ENCODE measurements around the gene ABCA2. TPM values are rescaled to one million over a fixed set of nuclear protein-coding genes. Genes with fewer than 3 reads are reported as not detected.

ABCA2 gene
- total and polyA plus RNA-seq, 9 of the 15 experiments (the other 6 are each of a cell fraction or from before 2014, with no cell fraction given) = 0.69 to 16.3 (median 6.1) TPM; not detected in 2

DNA sequence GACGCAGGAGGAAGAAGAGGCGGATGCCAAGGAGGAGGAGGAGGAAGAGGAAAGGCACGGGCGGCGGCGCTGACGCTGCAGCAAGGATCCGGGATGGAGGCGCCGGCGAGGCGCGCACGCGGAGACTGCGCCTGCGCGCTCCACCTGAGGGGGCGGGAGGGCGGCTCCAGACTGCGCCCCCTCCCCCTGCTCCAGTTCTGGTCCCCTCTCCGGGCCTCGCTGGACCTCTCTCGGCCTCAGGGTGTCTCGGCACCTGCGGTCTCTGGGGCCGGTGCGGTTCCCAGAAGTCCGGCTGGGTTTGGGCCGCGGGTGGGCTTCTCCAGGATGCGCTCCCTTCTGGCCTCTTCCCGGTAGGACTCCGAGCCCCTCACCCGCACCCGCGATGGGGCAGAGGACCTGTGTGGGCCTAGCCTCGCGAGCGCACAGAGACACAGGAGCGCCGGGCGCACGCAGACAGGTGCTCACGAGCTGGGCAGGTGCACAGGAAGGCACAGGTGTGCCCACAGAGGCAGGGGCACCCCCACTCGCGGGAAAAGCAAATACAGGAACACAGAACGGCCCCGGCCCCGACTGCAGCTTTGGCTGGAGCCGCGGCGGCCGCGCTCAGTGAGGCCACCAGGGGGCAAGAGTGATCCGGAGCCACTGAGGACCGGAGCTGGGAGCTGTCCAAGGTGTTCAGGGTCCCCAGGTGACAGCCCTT is 18.2 kb upstream of the ABCA2 start, which contains the start of gene NPDC1 (continued):
- TF ChIP-seq, protein P1, sequence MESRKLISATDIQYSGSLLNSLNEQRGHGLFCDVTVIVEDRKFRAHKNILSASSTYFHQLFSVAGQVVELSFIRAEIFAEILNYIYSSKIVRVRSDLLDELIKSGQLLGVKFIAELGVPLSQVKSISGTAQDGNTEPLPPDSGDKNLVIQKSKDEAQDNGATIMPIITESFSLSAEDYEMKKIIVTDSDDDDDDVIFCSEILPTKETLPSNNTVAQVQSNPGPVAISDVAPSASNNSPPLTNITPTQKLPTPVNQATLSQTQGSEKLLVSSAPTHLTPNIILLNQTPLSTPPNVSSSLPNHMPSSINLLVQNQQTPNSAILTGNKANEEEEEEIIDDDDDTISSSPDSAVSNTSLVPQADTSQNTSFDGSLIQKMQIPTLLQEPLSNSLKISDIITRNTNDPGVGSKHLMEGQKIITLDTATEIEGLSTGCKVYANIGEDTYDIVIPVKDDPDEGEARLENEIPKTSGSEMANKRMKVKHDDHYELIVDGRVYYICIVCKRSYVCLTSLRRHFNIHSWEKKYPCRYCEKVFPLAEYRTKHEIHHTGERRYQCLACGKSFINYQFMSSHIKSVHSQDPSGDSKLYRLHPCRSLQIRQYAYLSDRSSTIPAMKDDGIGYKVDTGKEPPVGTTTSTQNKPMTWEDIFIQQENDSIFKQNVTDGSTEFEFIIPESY (CRISPR knock-in tag; IDR thresholded peaks at IDR 0.05) = peak; percentile 74
- TF ChIP-seq CTBP1 (IDR thresholded peaks at IDR 0.05; ENCODE audit: borderline replicate concordance) (peak; percentile 42), NFIX (CRISPR knock-in tag; IDR thresholded peaks at IDR 0.05; ENCODE audit: low read depth) (no peak), CREM (IDR thresholded peaks at IDR 0.05; ENCODE audit: low read depth) (peak; percentile 39; the same call in 1 of the 2 replicates), RB1 (IDR thresholded peaks at IDR 0.05; ENCODE audit: low read depth) (0 out of 2 replicates have a peak, but pooled peaks have one; percentile 29), ILK (tag; IDR thresholded peaks at IDR 0.05; ENCODE audit: borderline replicate concordance, low read depth) (no peak), ZNF232 (CRISPR knock-in tag; IDR thresholded peaks at IDR 0.05) (peak; percentile 77; the same call in 1 of the 2 replicates), ZNF239 (CRISPR knock-in tag; IDR thresholded peaks at IDR 0.05) (no peak), TCF3 (CRISPR knock-in tag; IDR thresholded peaks at IDR 0.05) (no peak), ZNF174 (CRISPR knock-in tag; IDR thresholded peaks at IDR 0.05) (no peak), KLF6 (CRISPR knock-in tag; IDR thresholded peaks at IDR 0.05; ENCODE audit: borderline replicate concordance) (no peak), ETV6 (IDR thresholded peaks at IDR 0.05; ENCODE audit: borderline replicate concordance in 1 of 2, low read depth in 2 of 2, low read length in 1 of 2) (no peak), ETV6 (CRISPR knock-in tag; IDR thresholded peaks at IDR 0.05; ENCODE audit: borderline replicate concordance) (no peak), MYC (IDR thresholded peaks at IDR 0.05; ENCODE audit: low read depth, low read length) (no peak), MYC (CRISPR knock-in tag; IDR thresholded peaks at IDR 0.05; ENCODE audit: borderline replicate concordance, low read depth) (no peak), SRSF1 (IDR thresholded peaks at IDR 0.05; ENCODE audit: low read depth, low read length) (no peak), L3MBTL2 (IDR thresholded peaks at IDR 0.05) (no peak), SIN3A (IDR thresholded peaks at IDR 0.05; ENCODE audit: borderline replicate concordance in 2 of 2, control insufficient read depth in 1 of 2, low read depth in 2 of 2, low read length in 2 of 2) (peak; percentile 56 to 87; a peak in 2 of 4 replicates), BRD4 (IDR thresholded peaks at IDR 0.05) (no peak)
- TF ChIP-seq, protein P2, sequence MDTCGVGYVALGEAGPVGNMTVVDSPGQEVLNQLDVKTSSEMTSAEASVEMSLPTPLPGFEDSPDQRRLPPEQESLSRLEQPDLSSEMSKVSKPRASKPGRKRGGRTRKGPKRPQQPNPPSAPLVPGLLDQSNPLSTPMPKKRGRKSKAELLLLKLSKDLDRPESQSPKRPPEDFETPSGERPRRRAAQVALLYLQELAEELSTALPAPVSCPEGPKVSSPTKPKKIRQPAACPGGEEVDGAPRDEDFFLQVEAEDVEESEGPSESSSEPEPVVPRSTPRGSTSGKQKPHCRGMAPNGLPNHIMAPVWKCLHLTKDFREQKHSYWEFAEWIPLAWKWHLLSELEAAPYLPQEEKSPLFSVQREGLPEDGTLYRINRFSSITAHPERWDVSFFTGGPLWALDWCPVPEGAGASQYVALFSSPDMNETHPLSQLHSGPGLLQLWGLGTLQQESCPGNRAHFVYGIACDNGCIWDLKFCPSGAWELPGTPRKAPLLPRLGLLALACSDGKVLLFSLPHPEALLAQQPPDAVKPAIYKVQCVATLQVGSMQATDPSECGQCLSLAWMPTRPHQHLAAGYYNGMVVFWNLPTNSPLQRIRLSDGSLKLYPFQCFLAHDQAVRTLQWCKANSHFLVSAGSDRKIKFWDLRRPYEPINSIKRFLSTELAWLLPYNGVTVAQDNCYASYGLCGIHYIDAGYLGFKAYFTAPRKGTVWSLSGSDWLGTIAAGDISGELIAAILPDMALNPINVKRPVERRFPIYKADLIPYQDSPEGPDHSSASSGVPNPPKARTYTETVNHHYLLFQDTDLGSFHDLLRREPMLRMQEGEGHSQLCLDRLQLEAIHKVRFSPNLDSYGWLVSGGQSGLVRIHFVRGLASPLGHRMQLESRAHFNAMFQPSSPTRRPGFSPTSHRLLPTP (IDR thresholded peaks at IDR 0.05; ENCODE audit: borderline replicate concordance, extremely low read depth, insufficient read length) = no peak
- TF ChIP-seq, protein P3, sequence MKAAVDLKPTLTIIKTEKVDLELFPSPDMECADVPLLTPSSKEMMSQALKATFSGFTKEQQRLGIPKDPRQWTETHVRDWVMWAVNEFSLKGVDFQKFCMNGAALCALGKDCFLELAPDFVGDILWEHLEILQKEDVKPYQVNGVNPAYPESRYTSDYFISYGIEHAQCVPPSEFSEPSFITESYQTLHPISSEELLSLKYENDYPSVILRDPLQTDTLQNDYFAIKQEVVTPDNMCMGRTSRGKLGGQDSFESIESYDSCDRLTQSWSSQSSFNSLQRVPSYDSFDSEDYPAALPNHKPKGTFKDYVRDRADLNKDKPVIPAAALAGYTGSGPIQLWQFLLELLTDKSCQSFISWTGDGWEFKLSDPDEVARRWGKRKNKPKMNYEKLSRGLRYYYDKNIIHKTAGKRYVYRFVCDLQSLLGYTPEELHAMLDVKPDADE (conservative IDR thresholded peaks at IDR 0.05; ENCODE audit: control insufficient read depth, low read depth, low read length) = 0 out of 2 replicates have a peak, but pooled peaks have one; percentile 40
